Embryonic facial prominence (tissue), 1 donor: ENCODE measurements around the gene MITF.

Source experiments
- DNase-seq: peaks from one replicate; pipeline ENCODE4 v3.0.0-alpha.2; 2016; ENCODE audit errors: extremely low spot score

MITF gene

DNA sequence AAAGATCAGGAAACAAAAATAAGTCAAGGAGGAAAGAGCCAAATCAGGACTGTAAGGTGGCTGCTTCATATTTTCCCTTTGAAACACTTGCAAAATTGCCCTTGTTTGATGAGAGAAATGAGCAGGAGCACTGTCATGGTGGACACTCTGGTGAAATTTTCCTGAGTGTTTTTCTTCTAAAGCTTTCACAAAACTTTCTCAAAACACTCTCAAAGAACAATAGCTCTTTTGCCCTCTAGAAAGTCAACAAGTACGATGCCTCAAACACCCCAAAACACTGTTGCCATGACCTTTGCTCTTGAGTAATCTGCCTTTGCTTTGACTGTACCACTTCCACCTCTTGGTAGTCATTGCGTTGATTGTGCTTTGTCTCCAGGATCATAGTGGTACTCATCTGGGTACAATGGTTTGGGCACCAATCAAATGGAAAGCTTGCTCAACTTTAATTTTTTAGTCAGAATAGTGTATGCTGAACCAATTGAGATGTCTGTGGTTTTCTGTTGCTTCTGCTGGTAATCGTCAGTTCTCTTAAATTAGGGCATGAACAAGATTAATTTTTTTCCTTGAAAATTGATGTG lies 13.2 kb upstream of the MITF start:
- no peak for DNase-seq

DNA sequence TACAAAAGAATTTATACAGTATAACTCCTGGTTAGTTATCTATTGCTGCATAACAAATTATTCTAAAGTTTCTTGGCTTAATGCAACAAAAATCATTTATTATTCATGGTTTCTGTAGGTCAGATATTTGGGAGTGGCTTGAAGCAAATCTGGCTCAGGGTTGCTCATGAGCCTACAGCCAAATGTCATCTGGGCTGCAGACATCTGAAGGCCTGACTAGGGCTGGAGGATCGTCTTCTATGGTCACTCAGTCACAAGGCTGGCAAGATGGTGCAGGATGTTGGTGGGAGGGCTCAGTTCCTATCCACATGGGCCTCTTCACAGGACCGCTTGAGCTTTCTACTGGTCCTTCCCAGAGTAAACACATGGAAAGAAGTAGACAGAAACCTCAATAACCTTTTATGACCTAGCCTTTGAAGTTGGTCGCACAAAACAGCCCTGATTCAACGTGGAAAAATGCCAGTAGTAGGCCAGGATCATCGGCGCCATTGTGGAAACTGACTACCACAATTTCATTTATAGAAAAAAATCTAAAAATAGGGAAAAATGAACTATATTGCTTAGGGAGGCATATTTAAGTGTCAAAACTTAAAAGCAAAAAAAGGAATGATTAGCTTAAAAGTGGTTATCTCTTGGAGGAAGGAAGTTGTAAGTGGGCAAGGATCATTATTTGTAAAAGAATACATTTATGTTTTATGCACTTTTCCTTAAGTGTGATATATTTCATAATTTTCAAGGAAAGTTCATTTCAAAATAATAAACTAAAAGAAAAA lies 9.9 kb upstream of the MITF start:
- DNase-seq = no peak

DNA sequence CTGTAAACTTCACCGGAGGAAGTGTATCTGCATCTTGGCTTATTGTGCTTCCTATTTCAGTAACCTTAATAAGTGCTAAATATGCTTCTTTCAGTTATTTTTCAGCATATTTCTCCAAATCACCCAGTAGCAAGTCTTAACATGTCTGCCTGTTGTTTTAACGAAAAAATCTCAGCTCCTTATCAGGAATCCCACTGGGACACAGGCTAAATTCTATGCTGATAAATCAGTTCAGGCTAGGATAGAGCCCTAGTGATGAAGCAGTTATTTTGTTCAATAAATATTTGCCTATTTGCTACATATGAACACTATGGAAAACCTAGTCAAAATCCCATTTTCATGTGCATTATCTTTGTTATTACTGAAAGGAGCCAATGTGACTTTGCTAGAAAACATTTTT lies 8.2 kb upstream of the MITF start:
- no peak for DNase-seq

DNA sequence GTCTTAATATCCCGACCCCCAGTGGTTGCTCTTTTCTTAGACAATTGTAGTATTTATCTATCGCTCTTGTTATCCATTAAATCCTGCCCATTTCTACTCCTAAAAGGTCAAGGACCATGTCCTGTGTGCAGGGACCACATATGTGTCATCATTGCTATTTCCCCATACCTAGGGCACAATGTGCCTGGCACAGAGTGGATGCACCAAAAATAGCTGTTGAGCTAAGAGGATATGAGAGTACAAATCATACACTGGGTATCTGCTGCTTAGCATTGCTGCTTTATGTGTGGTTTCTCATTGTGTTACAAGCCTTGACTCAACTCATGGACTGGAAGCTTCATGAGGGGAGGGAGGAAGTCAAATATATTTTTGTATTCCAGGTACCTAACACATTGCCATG lies 3.4 kb upstream of the MITF start:
- DNase-seq = no peak

DNA sequence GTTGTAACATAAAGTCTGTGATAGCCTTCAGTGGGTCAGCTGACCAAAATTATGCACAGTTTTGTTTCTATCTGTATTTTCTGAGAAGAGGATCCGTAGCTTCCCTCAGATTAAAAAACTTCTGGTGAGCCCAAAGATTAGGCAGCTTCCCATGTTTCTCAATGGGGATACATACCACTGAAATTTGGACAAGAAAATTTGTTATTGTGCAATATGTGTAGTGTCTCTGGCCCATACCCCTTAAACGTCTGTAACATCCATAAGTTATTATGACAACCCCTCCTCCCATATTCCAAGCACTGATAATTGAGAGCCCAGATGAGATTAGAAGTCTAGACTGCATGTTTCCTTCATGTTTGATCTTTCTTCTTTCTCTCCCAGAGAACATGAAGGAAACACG lies 1.9 kb upstream of the MITF start:
- DNase-seq = no peak

DNA sequence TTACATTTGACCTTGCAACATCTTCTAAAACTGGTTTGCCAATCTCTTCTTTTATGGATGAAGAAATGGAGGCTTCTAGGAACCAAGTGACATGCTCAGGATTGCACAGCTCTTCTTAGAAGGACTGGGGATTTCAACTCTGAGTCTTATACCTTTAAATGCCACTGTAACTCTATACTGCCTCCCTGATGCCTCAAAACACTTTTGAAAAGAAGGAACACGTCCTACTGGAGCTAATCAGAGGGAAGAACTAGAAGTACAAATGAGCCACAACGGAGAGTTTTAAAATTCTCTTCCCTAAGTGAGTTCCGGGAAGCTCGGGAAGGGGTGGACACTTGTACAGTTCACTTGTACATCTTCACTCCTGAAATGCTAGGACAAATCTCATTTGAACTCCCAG lies 949 bp upstream of the MITF start:
- DNase-seq = no peak

DNA sequence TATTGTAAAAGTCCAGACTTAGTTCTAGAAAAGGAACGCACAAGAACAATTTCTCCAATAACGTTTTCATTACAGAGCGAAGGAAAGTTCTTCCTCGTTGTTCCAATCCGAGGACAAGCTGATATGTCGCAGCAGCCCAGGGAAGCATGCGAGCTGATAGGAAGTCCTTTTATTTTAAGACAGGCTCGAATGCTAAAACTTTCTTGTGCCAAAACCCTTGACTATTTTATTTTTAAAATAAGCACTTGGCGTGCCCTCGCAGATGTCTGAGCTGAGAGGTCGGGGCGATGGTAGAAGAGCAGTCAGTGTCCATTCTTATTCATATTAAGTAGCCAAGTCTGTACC lies 433 bp upstream of the MITF start:
- no peak for DNase-seq

DNA sequence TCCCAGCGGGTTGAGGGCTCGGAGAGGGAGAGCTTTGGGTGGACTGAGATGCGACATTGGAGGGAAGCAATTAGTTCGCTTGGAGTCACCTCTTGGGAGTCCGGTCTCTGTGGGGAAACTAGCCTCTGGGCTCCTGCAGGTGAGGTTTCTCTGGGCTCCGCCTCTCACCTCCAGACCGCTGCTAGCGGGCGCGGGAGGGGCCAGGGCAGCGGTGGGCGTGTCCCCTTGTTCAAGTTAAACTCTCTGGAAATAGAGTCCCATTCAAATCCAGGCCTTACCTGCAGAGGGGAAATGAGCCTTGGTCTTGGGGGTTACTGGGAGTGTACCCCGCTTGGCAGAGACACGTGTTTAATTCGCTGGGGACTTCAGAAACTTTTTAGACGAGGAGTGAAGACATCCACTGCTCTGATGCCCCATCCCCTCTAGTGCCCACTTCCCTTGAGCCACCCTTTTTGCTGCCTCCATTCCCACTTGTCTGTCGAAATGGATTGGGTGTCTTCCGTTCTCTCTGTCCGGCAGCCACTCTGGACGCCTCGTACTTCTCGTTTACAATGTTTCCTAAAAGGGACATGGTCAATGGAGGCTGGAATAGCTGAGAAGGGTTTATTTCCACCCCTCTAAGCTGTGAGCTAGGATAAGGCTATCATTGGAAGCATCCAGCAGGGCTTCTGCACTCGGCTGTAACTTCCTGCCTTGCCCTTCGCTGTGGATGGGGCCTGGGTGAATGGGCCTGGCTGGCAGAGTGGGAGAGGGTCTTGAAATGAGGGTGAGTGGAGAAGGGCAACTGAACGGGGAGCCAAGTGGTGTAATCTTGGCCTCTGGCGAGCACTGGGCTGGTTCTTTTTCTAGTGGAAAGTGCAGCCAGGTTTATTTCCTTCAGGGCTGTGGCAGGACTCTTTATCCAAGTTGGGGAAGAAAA lies 1.1 kb downstream of the MITF start:
- DNase-seq = no peak

DNA sequence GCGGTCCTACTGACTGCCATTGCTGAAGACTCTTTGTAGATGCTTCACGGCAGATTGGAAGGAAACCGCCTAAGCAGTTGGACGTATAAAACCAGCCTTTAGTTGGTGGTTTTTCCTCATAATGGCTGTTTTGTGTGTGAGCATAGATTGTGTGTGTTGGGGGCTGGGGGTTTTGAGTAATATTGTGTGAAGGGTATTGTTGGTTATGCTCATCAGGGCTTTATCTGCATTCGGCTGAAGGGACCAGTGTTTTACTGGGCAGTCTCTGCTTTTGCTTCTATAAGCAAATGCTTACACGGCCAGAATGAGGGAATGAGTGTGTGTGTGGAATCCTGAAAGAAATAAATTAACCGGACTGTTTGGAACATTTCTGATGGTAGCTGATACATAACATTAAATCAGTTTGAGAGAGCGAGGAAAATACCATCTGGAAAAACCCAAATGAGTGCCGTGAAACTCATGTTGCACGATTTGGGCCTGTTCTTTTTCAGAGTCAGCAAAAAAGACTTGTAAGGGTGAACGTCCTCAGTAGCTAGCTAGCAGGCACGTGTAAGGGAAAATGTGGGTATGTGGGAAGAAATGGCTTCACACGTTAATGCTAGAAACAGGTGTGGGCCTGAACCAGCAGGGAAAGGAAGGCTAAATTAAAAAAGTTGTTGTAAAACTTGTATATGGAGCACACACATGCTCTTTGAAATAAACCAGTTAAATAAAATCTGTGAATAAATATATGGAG lies 1.9 kb downstream of the MITF start:
- DNase-seq = no peak

DNA sequence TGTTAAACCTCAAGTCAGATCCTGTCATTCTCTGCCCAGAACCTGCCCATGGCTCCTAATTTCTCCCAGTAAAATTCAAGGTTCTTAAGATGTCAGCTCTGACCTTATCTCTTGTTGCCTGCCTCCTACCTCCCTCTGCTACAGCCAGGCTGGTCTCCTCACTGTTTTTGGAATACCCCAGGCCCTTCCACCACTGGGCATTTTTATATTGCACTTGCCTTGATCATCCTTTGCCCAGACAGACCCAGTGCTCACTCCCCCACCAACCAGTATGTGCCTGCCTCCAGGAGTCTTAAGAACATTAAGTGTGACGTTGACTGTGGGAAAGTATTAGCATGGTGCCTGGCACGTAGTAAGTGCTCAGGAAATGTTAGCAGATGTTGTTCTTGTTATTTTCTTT lies 3.1 kb downstream of the MITF start:
- DNase-seq = no peak

DNA sequence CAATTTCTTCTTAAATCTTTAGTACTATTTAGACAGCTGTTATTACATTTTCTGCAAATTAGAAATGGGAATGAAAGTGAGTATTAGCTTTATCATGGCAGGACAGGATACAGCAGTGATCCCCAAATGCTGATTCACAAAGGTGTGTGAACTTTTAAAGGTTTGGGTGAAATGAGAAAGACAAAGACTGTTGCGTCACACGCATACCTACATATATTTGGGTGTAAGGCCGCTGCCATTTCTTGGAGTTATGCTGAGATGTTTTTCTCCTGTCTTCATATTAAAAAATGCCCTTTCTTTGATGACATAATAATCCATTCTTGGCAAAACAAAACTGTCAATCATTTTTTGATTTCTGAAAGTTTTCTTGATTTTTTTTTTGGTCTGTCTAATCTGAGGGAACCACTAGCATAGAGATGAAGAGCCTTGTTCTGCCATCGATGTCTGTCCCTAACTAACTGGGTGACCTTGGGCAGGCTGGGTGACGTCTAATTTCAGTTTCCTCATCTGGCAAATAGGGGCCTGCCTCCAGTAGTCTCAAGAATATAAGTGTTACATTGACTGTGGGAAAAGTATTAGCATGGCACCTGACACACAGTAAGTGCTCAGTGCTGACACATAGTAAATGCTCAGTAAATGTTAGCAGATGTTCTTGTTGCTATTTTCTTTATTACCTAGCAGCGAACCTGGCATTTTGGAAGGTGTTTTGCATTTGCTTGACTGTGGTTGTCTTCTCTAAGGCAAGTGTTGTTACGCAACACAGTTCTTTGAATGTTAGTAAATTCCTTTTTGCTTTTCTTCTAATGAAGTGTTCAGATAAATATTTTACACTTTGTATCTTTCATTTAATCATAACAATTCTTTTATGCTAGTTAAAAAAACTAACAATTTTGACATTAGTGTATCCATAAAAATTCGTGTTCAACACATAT lies 5.0 kb downstream of the MITF start:
- no peak for DNase-seq

DNA sequence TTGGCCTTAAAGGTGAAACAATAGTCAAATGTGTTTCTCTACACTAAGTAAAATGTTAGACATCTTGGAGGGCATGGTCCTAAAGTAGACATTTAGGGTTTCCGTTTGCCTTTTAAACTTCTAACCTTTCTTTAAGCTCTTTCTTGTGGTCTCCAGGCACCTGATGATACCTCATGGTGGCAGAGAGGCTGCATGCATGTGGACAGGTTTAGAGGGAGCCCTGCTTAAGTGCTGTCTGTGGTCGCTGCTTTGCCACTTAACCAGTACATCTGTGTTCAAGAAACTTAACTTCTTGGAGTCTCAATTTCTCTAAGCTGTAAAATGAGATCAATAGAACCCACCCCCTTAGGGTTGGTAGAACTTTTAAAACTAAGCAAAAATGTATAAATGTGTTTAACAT lies 6.2 kb downstream of the MITF start:
- DNase-seq = no peak

DNA sequence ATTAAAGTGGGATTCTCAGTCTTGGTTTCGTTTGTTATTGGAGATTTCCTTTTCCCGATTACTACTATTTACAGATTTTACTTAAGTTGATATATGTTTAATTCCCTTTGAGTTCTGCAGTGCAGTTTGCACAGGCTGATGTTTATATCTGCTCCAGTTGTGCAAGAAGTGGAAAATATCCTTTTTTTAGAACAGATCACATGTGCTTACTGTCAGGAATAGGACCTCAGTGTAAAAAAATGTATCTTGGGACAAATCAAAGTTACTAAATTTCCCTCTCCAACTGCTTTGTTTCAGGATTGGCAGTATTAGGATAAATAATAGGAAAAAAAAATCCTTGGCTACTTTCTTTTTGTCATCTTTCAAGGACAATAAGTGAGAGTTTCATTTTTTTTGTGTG lies 6.9 kb downstream of the MITF start:
- DNase-seq = no peak

DNA sequence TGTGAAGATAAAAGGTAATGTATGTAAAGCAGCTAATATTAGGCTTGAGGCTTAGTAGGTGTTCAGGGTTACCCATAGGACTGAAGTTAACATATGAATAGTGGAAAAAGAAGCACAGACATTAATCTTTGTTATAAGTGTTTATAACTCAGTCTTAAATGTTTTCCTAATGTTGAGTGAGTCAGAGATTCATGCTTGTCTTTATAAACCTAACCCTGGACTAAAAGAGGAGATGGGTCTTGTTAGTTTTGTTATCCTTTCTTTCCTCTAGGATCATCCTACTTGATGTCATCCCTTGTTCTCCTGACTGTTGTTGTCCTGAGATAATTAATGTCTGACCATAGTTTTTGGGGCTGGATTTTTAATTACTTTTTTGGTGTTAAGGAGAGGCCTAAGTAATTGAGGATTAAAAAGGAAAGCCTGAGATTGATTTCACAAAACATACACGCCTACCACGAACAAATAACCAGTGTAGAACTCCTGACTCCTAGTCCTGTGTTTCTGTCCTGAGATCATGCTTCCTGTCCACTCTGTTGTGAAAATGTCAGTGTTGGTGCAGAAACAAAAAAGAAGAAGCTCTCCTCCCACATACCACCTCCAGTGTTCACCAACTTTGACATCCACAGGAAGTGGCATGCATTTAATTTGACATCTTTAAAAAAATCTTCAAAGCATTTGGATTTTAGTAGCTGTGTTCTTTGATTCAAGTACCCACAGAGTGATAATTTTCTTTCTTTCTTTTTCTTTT lies 8.4 kb downstream of the MITF start:
- DNase-seq = no peak

DNA sequence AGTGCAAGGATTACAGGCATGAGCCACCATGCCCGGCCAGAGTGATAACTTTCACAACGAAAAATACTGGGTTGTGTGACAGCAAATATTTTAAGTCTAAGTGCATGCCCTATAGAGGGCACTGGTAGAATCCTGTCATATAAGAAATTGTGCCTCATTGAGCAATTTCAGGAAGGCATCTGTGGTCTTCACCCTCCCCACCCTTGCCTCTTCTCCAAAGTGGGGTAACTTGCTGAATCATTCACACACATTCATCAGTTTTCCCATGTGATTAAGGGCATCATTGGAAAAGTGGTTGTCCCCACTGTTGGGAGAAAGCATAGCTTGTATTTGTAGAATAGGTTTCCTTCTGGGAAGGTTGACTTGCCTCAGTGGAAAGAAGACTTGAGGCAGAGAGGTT lies 9.2 kb downstream of the MITF start:
- no peak for DNase-seq

DNA sequence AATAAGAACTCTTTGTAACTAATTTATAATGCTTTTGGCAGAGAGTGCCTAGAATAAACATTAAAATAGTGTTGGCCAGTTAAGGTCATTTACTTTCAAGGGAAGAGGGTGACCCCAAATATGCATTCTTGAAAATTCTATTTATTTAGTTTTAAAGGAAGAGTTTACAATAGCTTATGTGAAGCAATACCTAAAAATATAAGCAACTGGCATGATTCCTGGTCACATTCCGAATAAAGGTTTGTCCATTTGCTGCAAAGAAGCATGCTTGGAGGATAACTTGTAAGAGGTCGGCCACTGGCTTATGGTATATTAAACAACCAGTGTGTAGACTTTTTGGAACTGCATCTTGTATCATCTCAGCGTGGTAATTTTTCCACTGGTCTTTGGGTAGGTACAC lies 10.2 kb downstream of the MITF start:
- no peak for DNase-seq

DNA sequence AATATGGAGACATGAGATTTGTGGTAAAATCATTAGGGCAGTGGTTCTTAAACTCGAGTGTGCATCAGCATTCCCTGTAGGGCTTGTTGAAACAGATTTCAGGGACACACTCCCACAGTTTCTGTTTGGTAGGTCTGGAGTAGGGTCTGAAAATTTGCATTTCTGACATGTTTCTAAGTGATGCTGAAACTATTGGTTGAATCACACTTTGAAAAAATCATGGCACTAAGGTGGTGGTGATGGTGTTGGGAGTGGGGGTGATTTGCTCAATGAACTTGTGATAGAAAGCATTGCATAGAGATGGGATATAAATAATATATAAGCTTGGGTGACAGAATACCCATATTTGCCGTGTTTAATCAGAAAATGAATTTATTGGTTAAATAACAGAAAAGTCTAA lies 11.3 kb downstream of the MITF start:
- DNase-seq = no peak

DNA sequence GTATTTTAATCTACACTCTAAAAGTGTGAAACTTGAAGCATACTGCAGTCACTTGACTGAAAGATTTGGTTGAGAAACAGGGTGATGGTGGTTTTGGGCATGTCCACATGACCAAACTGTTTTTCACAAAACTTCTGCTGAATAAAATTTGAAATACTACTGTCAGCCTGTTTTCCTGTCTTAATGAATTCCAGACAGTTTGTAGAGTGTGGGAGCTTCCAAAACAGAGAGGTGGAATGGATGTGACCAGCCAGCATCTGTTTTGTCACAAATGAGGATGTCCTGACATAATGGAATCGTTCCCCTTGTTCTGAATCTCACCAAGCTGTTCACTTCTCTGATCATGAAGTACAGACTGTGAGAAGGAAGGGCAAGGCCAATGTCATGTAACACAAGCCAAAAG lies 11.8 kb downstream of the MITF start:
- no peak for DNase-seq

DNA sequence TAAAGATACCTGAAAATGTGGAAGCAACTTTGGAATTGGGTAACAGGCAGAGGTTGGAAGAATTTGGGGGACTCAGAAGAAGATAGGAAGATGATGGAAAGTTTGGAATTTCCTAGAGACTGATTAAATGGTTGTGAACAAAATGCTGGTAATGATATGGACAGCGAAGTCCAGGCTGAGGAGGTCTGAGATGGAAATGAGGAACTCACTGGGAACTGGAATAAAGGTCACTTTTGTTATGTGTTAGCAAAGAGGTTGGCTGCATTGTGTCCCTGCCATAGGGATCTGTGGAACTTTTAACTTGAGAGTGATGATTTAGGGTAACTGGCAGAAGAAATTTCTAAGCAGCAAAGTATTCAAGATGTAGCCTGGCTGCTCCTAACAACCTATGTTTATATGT lies 13.0 kb downstream of the MITF start:
- no peak for DNase-seq

DNA sequence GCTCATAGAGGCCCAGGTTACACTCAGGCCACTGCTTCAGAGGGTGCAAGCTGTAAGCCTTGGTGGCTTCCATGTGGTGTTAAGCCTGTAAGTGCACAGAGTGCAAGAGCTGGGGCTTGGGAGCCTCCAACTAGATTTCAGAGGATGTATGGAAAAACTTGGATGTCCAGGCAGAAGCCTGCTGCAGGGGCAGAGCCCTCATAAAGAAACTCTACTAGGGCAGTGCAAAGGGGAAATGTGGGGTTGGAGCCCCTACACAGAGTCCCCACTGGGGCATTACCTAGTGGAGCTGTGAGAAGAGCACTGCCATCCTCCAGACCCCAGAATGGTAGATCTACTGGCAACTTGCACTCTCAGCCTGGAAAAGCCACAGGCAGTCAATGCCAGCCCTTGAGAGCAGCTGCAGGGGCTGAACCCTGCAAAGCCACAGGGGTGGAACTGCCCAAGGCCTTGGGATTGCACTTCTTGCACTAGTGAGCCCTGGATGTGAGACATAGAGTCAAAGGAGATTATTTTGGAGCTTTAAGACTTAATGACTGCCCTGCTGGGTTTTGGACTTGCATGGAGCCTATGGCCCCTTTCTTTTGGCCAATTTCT lies 14.0 kb downstream of the MITF start:
- DNase-seq = no peak
